Measurements from ENCODE around the gene PRB4. TPM values are rescaled to one million over a fixed set of nuclear protein-coding genes. Genes with fewer than 3 reads are reported as not detected.
"Not testable (repeated sequence)": the region's sequence is repeated elsewhere in the genome, so short reads cannot be mapped to it uniquely, and the experiment has no call there.

The PRB4 gene
- not detected in 2 replicates for total RNA-seq (2014; rRNA removed; shearing (Covaris generic))

DNA sequence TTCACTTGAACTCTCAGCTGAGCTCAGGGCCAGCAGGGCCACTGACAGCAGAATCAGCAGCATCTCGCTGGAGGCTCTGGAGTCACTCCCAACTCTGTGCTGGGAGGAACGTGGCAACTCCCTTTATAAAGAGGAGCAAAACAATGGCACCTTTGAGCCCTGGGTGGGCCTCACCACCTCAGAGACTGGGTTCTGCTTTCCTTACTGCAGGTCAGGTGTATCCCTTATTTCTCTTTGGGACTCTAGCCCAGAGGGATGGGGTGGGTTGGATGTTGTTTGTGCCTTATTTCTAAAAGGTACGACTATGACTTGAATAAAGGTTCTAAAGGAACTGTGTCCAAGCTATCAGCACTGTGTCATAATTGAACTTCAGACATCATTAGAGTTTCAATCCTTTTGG, at the start of gene PRB4:
TSS of gene PRB4 (minus strand) at position 101 of the 400 bp plus-strand sequence. CDS start at position 63, 38 bp downstream.
- DNase-seq: no peak
- Histone ChIP-seq H3K27me3 (ENCODE audit: control insufficient read depth, insufficient read depth, low read length) (no peaks in the 10 kb centered on the region), H3K36me3 (replicated peaks; ENCODE audit: control insufficient read depth, insufficient read depth, low read length) (no peaks in the 10 kb centered on the region), H3K4me3 (ENCODE audit: insufficient read depth, low read depth, low read length) (no peak within 1 kb of the TSS)

DNA sequence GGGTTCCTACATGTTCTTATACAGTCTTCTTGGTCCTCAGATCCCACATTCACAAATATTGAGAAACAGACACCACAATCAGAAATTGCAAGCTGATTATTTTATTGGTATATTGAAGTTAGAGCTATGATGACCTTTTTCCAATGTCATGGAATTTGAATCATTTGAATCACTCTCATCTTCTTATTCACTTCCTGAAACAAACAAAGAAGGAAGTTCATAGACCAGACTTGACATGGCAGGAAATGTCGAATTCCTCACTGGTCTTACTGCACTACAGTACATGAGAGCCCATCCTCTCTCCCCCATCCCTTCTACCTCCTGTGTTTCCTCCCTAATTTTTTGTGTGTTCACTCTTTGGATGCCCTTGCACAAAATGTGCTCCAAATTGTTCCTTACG, 41.5 kb upstream of the PRB4 start:
- not testable (repeated sequence) for DNase-seq

DNA sequence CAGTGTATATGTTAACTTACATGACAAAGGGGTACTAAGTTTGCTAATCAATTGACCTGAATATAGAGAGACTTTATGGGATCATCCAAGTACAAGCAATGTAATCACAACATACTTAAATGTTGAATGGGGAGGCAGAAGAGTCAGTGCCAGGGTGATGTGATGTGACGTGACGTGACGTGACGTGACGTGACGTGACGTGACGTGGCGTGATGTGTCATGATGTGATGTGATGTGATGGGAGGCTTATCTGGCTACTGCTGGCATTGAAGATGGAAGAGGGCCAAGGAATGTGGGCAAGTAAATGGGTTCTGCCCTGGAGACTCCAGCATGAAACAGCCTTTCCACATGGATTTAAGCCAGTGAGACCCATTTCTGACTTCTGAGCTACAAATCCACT, 38.2 kb upstream of the PRB4 start:
- Histone ChIP-seq H3K27me3 (ENCODE audit: control insufficient read depth, insufficient read depth, low read length) (no peaks in the 10 kb centered on the region), H3K4me3 (ENCODE audit: insufficient read depth, low read depth, low read length) (no peak overlapping the region), H3K36me3 (replicated peaks; ENCODE audit: control insufficient read depth, insufficient read depth, low read length) (no peaks in the 10 kb centered on the region)
- DNase-seq: no peak

More for the DNA sequence above, 41.5 kb upstream of the PRB4 start:
- H3K36me3 ChIP-seq (replicated peaks; ENCODE audit: control insufficient read depth, insufficient read depth, low read length); H3K4me3 ChIP-seq (ENCODE audit: insufficient read depth, low read depth, low read length); H3K27me3 ChIP-seq (ENCODE audit: control insufficient read depth, insufficient read depth, low read length): not testable (repeated sequence)

DNA sequence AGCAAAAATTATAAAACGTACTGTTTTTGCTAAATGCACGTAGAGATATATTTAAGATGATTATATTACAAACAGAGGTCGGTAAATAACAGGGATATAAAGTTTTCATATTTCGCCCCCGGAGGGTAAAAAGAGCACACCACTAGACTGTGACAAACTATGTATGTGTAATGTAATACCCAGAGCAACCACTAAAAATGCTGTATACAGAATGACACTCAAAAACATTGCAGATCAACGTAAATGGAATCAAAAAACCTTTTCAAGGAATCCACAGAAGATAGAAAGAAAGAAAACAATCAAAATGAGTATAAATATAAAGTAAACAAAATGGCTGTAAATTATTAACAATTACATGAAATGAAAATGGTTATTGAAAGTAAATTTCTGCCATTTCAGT, 37.6 kb upstream of the PRB4 start:
- H3K4me3 ChIP-seq (ENCODE audit: insufficient read depth, low read depth, low read length): no peak overlapping the region
- H3K27me3 ChIP-seq (ENCODE audit: control insufficient read depth, insufficient read depth, low read length): no peaks in the 10 kb centered on the region
- DNase-seq: peak; percentile 9
- no peaks in the 10 kb centered on the region for H3K36me3 ChIP-seq (replicated peaks; ENCODE audit: control insufficient read depth, insufficient read depth, low read length)

DNA sequence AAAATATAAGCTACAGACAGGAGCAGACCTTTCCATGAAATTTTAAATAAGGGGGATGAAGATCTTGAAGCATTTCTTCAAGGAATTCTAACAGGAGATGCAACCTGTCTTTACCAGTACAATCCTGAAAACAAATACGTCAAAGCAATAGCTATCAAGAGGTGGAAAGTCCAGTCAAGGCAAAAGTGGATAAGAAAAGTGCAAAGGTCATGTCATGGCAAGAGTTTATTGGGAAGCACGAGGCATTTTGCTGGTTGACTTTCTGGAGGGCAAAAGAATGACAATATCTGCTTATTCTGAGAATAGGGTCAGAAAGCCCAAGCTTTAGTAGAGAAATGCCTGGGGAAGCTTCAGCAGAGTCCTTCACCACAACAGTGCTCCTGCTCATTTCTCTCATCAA, 34.3 kb upstream of the PRB4 start:
- no peak overlapping the region for H3K4me3 ChIP-seq (ENCODE audit: insufficient read depth, low read depth, low read length)
- H3K27me3 ChIP-seq (ENCODE audit: control insufficient read depth, insufficient read depth, low read length): no peaks in the 10 kb centered on the region
- no peak for DNase-seq
- H3K36me3 ChIP-seq (replicated peaks; ENCODE audit: control insufficient read depth, insufficient read depth, low read length): no peaks in the 10 kb centered on the region

DNA sequence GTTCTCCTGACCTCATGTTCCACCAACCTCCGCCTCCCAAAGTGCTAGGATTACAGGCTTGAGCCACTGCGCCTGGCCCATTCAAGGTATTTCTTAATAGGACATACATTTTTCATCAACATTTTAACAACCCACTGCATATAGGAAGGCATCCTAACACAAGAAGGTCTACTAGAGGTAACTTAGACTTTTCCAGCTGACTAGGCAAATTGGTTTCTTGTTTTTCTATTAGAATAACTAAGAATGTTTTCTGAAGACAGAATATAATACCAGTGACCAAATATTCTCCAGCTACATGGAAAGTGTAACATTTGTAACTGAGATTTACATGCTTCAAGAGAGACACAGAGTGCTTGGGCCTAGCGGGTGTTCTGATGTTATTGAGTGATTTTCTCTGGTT, 14.2 kb upstream of the PRB4 start:
- DNase-seq: no peak
- H3K4me3 ChIP-seq (ENCODE audit: insufficient read depth, low read depth, low read length): no peak overlapping the region
- no peaks in the 10 kb centered on the region for H3K27me3 ChIP-seq (ENCODE audit: control insufficient read depth, insufficient read depth, low read length)
- H3K36me3 ChIP-seq (replicated peaks; ENCODE audit: control insufficient read depth, insufficient read depth, low read length): no peaks in the 10 kb centered on the region

DNA sequence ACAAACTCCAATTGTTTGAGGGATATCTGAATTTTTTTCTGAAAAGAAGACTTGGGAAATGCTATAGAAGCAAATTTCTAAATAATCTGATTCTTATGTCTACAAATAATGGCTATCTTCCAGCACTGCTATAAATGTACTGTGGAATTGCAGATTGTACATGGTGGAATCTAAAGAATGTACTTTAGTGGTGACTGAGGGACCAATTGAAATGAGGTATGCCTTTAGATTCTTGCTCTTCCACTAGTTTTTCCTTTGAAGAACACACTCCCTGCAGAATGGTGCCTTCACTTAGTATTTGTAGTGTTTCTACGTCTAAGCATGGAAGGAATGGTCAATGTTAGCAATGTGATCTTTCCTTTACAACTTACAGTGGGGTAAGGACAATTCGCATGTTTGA, 11.7 kb upstream of the PRB4 start:
- H3K4me3 ChIP-seq (ENCODE audit: insufficient read depth, low read depth, low read length): no peak overlapping the region
- no peaks in the 10 kb centered on the region for H3K27me3 ChIP-seq (ENCODE audit: control insufficient read depth, insufficient read depth, low read length)
- H3K36me3 ChIP-seq (replicated peaks; ENCODE audit: control insufficient read depth, insufficient read depth, low read length): no peaks in the 10 kb centered on the region
- DNase-seq: no peak

DNA sequence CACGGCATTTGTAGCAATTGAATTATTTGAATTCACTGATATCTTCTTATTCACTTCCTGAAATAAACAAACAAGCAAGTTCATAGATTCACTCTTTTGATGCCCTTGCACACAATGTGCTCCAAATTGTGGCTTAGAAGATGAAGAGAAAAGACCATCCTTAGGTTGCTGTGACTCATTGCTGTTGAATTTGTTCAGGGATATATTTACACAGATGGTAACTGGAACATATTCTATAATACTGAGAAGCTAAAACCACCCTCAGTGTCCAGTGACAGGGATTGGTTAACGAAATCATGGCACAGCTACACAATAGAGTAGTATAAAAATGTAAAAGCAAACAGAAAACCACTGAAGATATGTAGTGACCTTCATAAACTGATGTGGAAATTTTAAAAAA, 3.1 kb downstream of the PRB4 start:
- Histone ChIP-seq H3K4me3 (ENCODE audit: insufficient read depth, low read depth, low read length) (no peak overlapping the region), H3K36me3 (replicated peaks; ENCODE audit: control insufficient read depth, insufficient read depth, low read length) (no peaks in the 10 kb centered on the region), H3K27me3 (ENCODE audit: control insufficient read depth, insufficient read depth, low read length) (no peaks in the 10 kb centered on the region)
- DNase-seq: no peak

DNA sequence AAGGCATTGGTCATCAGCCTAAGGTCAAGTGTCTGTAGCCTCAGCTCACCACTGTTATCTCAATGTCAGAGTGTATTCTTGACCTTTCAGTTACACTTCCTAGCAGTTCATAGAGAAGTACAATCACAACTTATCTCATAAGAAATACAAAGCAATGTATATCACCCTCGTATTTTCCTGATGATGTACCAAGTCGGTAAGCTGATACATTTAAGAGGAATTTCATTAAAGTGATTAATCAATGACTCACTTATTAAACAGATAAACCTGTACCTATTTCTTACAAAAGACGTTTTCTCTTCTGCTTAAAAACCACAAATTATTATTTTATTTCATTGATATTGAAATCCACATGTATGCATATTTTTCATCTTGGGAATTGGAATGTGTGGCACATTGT, 36.8 kb downstream of the PRB4 start:
- no peaks in the 10 kb centered on the region for H3K27me3 ChIP-seq (ENCODE audit: control insufficient read depth, insufficient read depth, low read length)

DNA sequence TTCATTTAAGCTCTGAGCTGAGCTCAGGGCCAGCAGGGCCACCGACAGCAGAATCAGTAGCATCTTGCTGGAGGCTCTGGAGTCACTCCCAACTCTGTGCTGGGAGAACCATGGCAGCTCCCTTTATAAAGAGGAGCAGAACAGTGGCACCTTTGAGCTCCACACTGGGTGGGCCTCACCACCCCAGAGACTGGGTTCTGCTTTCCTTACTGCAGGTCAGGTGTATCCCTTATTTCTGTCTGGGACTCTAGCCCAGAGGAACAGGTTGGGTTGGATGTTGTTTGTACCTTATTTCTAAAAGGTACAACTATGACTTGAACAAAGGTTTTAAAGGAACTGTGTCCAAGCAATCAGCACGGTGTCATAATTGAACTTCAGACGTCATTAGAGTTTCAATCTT, 40.6 kb downstream of the PRB4 start, which contains the start of gene PRB3:
TSS of gene PRB3 (minus strand) at position 101 of the 400 bp plus-strand sequence. CDS start at position 63, 38 bp downstream.
- no peak for DNase-seq
- Histone ChIP-seq H3K4me3 (ENCODE audit: insufficient read depth, low read depth, low read length) (no peak within 1 kb of the TSS), H3K36me3 (replicated peaks; ENCODE audit: control insufficient read depth, insufficient read depth, low read length) (no peaks in the 10 kb centered on the region), H3K27me3 (ENCODE audit: control insufficient read depth, insufficient read depth, low read length) (no peaks in the 10 kb centered on the region)

More for the DNA sequence above, 36.8 kb downstream of the PRB4 start:
- no peaks in the 10 kb centered on the region for H3K36me3 ChIP-seq (replicated peaks; ENCODE audit: control insufficient read depth, insufficient read depth, low read length)
- no peak for DNase-seq
- no peak overlapping the region for H3K4me3 ChIP-seq (ENCODE audit: insufficient read depth, low read depth, low read length)

DNA sequence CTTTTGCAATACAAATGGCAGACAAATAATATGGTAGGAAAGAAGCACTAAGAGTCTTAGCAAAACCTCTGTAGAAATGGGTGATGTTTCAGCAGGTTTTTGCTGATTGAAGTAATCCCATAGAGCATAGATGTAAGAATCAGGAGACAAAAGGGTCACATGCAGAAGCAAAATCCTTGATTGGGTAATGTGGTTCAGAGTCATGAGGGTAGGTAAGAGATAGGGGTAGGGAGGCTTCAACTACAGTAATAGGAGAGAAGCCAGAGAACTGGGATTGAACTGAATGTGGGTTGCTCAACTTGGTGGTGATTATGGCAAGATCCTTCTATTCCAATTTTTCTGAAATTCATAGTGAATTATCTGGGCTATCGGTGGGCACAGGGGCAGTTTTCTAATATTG, 45.7 kb downstream of the PRB4 start:
- no peaks in the 10 kb centered on the region for H3K36me3 ChIP-seq (replicated peaks; ENCODE audit: control insufficient read depth, insufficient read depth, low read length)
- H3K4me3 ChIP-seq (ENCODE audit: insufficient read depth, low read depth, low read length): no peak overlapping the region
- no peak for DNase-seq
- H3K27me3 ChIP-seq (ENCODE audit: control insufficient read depth, insufficient read depth, low read length): no peaks in the 10 kb centered on the region

Other genes starting within 250 kb of the PRB4 start
- 0.37 and 0.87 TPM in 2 replicates for gene TAS2R46, start 248.1 kb downstream of the PRB4 start, total RNA-seq (2014; rRNA removed; shearing (Covaris generic))
- gene TAS2R43, start 218.1 kb downstream of the PRB4 start, total RNA-seq (2014; rRNA removed; shearing (Covaris generic)): 0.33 TPM in 1 of 2 replicates, not detected in the other
- 0.14 and 1.8 TPM in 2 replicates for gene TAS2R30, start 175.8 kb downstream of the PRB4 start, total RNA-seq (2014; rRNA removed; shearing (Covaris generic))
- gene SMIM10L1, start 139.2 kb downstream of the PRB4 start, total RNA-seq (2014; rRNA removed; shearing (Covaris generic)): 4.5 and 6.2 TPM in 2 replicates
- gene TAS2R42, start 123.5 kb downstream of the PRB4 start, total RNA-seq (2014; rRNA removed; shearing (Covaris generic)): not detected in 2 replicates
- gene PRB3, start 40.7 kb downstream of the PRB4 start, total RNA-seq (2014; rRNA removed; shearing (Covaris generic)): 0.22 and 0.38 TPM in 2 replicates
- not detected in 2 replicates for gene PRB2, start 85.1 kb upstream of the PRB4 start, total RNA-seq (2014; rRNA removed; shearing (Covaris generic))